GM12878 (cell line): ENCODE measurements around the gene PPA1. TPM values are rescaled to one million over a fixed set of nuclear protein-coding genes. Genes with fewer than 3 reads are reported as not detected.

ENCODE experiments used
- BCL11A ChIP-seq: IDR thresholded peaks from 2 replicates; pipeline ENCODE4 v1.6.1; 2011; ENCODE audit warnings: low read depth, low read length
- BRCA1 ChIP-seq: IDR thresholded peaks from 2 replicates; pipeline ENCODE4 v1.6.1; 2011; ENCODE audit warnings: low read depth, low read length, improper control_type of control experiment
- ETV6 ChIP-seq, 2 experiments: fragments of 450-650 bp in 1 of 2; IDR thresholded peaks in 1 of 2; conservative IDR thresholded peaks in 1 of 2; 2 replicates each; pipeline ENCODE4 v1.6.1; 2014; ENCODE audit warnings: antibody characterized with exemption in 1 of 2, borderline replicate concordance in 1 of 2, low read depth in 1 of 2, mild to moderate bottlenecking in 1 of 2, moderate library complexity in 1 of 2
- IKZF1 ChIP-seq: fragments of 450-650 bp; conservative IDR thresholded peaks from 2 replicates; pipeline ENCODE4 v1.6.1; 2017; ENCODE audit warnings: antibody characterized with exemption, mild to moderate bottlenecking
- IRF4 ChIP-seq: IDR thresholded peaks from 2 replicates; pipeline ENCODE4 v1.6.1; 2011; ENCODE audit warnings: low read depth, low read length
- JUNB ChIP-seq: IDR thresholded peaks from 2 replicates; pipeline ENCODE4 v1.6.1; 2016; ENCODE audit warnings: antibody characterized with exemption, mild to moderate bottlenecking
- NR2C1 ChIP-seq: fragments of 450-650 bp; IDR thresholded peaks from 2 replicates; pipeline ENCODE4 v1.6.1; 2017; ENCODE audit warnings: antibody characterized with exemption, mild to moderate bottlenecking, moderate library complexity
- RAD51 ChIP-seq: fragments of 450-650 bp; IDR thresholded peaks from 2 replicates; pipeline ENCODE4 v1.6.1; 2016; ENCODE audit warnings: moderate library complexity, mild to moderate bottlenecking, inconsistent platforms
- RB1 ChIP-seq: fragments of 450-650 bp; formaldehyde crosslinking; IDR thresholded peaks from 2 replicates; pipeline ENCODE4 v1.6.1; 2017; ENCODE audit warnings: mild to moderate bottlenecking, borderline replicate concordance
- SIN3A ChIP-seq: IDR thresholded peaks from 2 replicates; pipeline ENCODE4 v1.6.1; 2012; ENCODE audit warnings: low read depth, low read length, improper control_type of control experiment
- SRF ChIP-seq, 2 experiments: IDR thresholded peaks; 2 replicates each; pipeline ENCODE4 v1.6.1; 2011; ENCODE audit warnings: low read depth in 2 of 2, low read length in 2 of 2, mild to moderate bottlenecking in 1 of 2, moderate library complexity in 1 of 2
- STAT3 ChIP-seq: IDR thresholded peaks from 2 replicates; pipeline ENCODE4 v1.6.1; 2011; ENCODE audit warnings: low read depth, low read length, improper control_type of control experiment
- TCF7 ChIP-seq: IDR thresholded peaks from 2 replicates; pipeline ENCODE4 v1.6.1; 2014; ENCODE audit warnings: antibody characterized with exemption, borderline replicate concordance
- polyA plus RNA-seq, 11 experiments: library from polyadenylated mRNA; depleted of rRNA in 4 of 11; unstranded in 6 of 11; stranded (reverse) in 5 of 11; fragments of >200 nt; fragmentation: Nextera tagmentation in 4 of 11; fragmentation: Illumina TruSeq in 1 of 11; extraction: Ambion mirVana in 4 of 11; extraction: Trizol in 1 of 11; gene quantifications; 1 replicate in 1 of 11; 2 replicates in 10 of 11; pipeline versions ENCODE4 v1.2.1 to v1.2.3, GENCODE V29; 2011 to 2016; ENCODE audit warnings: inconsistent platforms in 2 of 11, missing spikeins in 2 of 11, low read depth in 1 of 11
- total RNA-seq, 4 experiments: library from RNA; depleted of rRNA in 3 of 4; stranded (reverse); fragments of >200 nt in 3 of 4; fragmentation: Illumina TruSeq in 1 of 4; extraction: Trizol in 1 of 4; gene quantifications; 2 replicates each; pipeline versions ENCODE4 v1.2.1 to v1.2.3, GENCODE V29; 2013 to 2021
- TF ChIP-seq, protein P1 (sequence below): IDR thresholded peaks from 2 replicates; pipeline ENCODE4 v1.6.1; 2012; ENCODE audit warnings: low read depth, low read length, improper control_type of control experiment
- TF ChIP-seq, protein P2 (sequence below): fragments of 450-650 bp; IDR thresholded peaks from 2 replicates; pipeline ENCODE4 v1.6.1; 2017; ENCODE audit warnings: mild to moderate bottlenecking, moderate library complexity
- TF ChIP-seq, protein P3 (sequence below): fragments of 450-650 bp; formaldehyde crosslinking; IDR thresholded peaks from 2 replicates; pipeline ENCODE4 v1.4.0; 2020; ENCODE audit warnings: mild to moderate bottlenecking, moderate library complexity
- TF ChIP-seq, protein P4 (sequence below): fragments of 450-650 bp; IDR thresholded peaks from 2 replicates; pipeline ENCODE4 v1.6.1; 2014; ENCODE audit warnings: mild to moderate bottlenecking

The PPA1 gene
- total and polyA plus RNA-seq, 10 of the 15 experiments (the other 5 are each of a cell fraction or from before 2014, with no cell fraction given): 224 to 452 (median 346) TPM

DNA sequence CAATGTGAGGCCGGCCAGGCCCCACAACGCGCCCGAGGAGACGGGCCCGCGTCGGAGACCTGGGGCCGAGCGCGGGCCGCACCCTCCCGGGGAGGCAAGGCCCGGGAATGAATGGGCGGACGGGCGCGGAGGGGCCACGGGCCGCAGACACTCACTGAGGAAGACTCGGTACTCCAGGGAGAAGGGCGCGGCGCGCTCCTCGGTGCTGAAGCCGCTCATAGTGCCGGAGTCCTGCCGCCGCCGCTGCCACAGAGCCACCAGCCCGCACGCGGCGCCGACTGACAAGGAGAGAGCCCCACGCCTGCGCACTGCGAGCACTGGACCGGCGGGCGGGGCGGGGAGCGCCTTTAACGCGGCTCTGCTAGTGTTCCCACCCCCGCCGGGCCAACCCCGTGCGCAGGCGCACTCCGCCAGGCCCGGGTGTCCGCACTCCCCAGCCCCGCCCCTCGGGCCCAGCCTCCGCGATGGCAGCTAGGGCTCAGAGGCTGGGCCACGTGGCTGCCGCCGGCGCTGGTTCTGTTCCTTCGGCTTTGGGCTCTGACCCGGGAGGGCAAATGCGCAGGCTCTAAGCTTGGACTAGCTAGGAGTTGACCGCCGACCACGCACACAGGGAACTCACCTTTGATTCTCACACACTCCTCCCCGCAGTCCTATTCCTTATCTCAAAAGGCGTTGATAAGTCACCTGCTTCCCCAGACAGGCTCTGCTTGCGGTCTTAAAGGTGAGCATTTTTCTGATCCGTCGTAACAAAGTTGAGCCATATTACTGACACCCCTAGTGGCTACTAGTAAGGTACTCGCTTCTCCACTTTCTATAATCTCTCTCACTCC is at the start of gene PPA1 (continued):
- no peak for TF ChIP-seq BCL11A
- no peak for TF ChIP-seq JUNB
- TF ChIP-seq ETV6 (conservative IDR thresholded peaks at IDR 0.05 in 1 of 2, IDR thresholded peaks at IDR 0.05 in 1 of 2; ENCODE audit: borderline replicate concordance in 1 of 2, low read depth in 1 of 2): no peak
- peak; percentile 45 for TF ChIP-seq IKZF1
- TF ChIP-seq, protein P1, sequence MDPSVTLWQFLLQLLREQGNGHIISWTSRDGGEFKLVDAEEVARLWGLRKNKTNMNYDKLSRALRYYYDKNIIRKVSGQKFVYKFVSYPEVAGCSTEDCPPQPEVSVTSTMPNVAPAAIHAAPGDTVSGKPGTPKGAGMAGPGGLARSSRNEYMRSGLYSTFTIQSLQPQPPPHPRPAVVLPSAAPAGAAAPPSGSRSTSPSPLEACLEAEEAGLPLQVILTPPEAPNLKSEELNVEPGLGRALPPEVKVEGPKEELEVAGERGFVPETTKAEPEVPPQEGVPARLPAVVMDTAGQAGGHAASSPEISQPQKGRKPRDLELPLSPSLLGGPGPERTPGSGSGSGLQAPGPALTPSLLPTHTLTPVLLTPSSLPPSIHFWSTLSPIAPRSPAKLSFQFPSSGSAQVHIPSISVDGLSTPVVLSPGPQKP: no peak
- no peak for TF ChIP-seq SRF (IDR thresholded peaks at IDR 0.05; ENCODE audit: low read depth in 2 of 2, low read length in 2 of 2)
- TF ChIP-seq, protein P2, sequence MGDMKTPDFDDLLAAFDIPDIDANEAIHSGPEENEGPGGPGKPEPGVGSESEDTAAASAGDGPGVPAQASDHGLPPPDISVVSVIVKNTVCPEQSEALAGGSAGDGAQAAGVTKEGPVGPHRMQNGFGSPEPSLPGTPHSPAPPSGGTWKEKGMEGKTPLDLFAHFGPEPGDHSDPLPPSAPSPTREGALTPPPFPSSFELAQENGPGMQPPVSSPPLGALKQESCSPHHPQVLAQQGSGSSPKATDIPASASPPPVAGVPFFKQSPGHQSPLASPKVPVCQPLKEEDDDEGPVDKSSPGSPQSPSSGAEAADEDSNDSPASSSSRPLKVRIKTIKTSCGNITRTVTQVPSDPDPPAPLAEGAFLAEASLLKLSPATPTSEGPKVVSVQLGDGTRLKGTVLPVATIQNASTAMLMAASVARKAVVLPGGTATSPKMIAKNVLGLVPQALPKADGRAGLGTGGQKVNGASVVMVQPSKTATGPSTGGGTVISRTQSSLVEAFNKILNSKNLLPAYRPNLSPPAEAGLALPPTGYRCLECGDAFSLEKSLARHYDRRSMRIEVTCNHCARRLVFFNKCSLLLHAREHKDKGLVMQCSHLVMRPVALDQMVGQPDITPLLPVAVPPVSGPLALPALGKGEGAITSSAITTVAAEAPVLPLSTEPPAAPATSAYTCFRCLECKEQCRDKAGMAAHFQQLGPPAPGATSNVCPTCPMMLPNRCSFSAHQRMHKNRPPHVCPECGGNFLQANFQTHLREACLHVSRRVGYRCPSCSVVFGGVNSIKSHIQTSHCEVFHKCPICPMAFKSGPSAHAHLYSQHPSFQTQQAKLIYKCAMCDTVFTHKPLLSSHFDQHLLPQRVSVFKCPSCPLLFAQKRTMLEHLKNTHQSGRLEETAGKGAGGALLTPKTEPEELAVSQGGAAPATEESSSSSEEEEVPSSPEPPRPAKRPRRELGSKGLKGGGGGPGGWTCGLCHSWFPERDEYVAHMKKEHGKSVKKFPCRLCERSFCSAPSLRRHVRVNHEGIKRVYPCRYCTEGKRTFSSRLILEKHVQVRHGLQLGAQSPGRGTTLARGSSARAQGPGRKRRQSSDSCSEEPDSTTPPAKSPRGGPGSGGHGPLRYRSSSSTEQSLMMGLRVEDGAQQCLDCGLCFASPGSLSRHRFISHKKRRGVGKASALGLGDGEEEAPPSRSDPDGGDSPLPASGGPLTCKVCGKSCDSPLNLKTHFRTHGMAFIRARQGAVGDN: peak; percentile 88
- TF ChIP-seq, protein P3, sequence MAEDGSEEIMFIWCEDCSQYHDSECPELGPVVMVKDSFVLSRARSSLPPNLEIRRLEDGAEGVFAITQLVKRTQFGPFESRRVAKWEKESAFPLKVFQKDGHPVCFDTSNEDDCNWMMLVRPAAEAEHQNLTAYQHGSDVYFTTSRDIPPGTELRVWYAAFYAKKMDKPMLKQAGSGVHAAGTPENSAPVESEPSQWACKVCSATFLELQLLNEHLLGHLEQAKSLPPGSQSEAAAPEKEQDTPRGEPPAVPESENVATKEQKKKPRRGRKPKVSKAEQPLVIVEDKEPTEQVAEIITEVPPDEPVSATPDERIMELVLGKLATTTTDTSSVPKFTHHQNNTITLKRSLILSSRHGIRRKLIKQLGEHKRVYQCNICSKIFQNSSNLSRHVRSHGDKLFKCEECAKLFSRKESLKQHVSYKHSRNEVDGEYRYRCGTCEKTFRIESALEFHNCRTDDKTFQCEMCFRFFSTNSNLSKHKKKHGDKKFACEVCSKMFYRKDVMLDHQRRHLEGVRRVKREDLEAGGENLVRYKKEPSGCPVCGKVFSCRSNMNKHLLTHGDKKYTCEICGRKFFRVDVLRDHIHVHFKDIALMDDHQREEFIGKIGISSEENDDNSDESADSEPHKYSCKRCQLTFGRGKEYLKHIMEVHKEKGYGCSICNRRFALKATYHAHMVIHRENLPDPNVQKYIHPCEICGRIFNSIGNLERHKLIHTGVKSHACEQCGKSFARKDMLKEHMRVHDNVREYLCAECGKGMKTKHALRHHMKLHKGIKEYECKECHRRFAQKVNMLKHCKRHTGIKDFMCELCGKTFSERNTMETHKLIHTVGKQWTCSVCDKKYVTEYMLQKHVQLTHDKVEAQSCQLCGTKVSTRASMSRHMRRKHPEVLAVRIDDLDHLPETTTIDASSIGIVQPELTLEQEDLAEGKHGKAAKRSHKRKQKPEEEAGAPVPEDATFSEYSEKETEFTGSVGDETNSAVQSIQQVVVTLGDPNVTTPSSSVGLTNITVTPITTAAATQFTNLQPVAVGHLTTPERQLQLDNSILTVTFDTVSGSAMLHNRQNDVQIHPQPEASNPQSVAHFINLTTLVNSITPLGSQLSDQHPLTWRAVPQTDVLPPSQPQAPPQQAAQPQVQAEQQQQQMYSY: no peak
- TF ChIP-seq TCF7: no peak
- no peak for TF ChIP-seq NR2C1
- no peak for TF ChIP-seq BRCA1
- peak; percentile 82 for TF ChIP-seq RAD51
- TF ChIP-seq STAT3: no peak
- TF ChIP-seq SIN3A: peak; percentile 81; the same call in 1 of the 2 replicates
- TF ChIP-seq, protein P4, sequence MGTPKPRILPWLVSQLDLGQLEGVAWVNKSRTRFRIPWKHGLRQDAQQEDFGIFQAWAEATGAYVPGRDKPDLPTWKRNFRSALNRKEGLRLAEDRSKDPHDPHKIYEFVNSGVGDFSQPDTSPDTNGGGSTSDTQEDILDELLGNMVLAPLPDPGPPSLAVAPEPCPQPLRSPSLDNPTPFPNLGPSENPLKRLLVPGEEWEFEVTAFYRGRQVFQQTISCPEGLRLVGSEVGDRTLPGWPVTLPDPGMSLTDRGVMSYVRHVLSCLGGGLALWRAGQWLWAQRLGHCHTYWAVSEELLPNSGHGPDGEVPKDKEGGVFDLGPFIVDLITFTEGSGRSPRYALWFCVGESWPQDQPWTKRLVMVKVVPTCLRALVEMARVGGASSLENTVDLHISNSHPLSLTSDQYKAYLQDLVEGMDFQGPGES: no peak
- TF ChIP-seq IRF4: no peak
- TF ChIP-seq RB1: peak; percentile 24; the same call in 1 of the 2 replicates
